CD14-positive monocyte (primary cell): ENCODE results near the gene NFAM1. TPM values are rescaled to one million over a fixed set of nuclear protein-coding genes. Genes with fewer than 3 reads are reported as not detected.

Source experiments
- DNase-seq, 3 donors: peaks; one replicate each; pipeline ENCODE4 v3.0.0-alpha.2; 2011 to 2022
- H2AFZ ChIP-seq: 2 replicates; pipeline ENCODE4 v1.6.0; 2012; ENCODE audit warnings: mild to moderate bottlenecking, low read depth, low read length, inconsistent platforms; ENCODE audit not compliant: insufficient read depth, poor library complexity, severe bottlenecking
- H3K27ac ChIP-seq, 2 donors: 1 replicate in 1 of 2; 2 replicates in 1 of 2; pipeline ENCODE4 v1.5.1; 2012 to 2013; ENCODE audit warnings: low read length in 2 of 2, control low read depth in 1 of 2, inconsistent platforms in 1 of 2, low read depth in 1 of 2, mild to moderate bottlenecking in 1 of 2
- H3K27me3 ChIP-seq, 2 donors: one replicate each; pipeline versions ENCODE4 v1.6.0 to v1.6.1; 2011 to 2013; ENCODE audit warnings: low read length in 2 of 2; ENCODE audit not compliant: control insufficient read depth in 2 of 2, insufficient read depth in 2 of 2
- H3K36me3 ChIP-seq, 2 donors: replicated peaks in 1 of 2; 1 replicate in 1 of 2; 2 replicates in 1 of 2; pipeline versions ENCODE4 v1.5.1 to v1.6.1; 2012 to 2013; ENCODE audit warnings: low read length in 2 of 2, control low read depth in 1 of 2, inconsistent platforms in 1 of 2, mild to moderate bottlenecking in 1 of 2; ENCODE audit not compliant: insufficient read depth in 2 of 2, control insufficient read depth in 1 of 2
- H3K4me1 ChIP-seq, 2 donors: 1 replicate in 1 of 2; 2 replicates in 1 of 2; pipeline versions ENCODE4 v1.5.1 to v1.6.1; 2012 to 2013; ENCODE audit warnings: low read length in 2 of 2, control low read depth in 1 of 2, inconsistent platforms in 1 of 2, mild to moderate bottlenecking in 1 of 2, moderate library complexity in 1 of 2; ENCODE audit not compliant: insufficient read depth in 2 of 2, control insufficient read depth in 1 of 2
- H3K4me2 ChIP-seq: replicated peaks from 2 replicates; pipeline ENCODE3; 2012; ENCODE audit warnings: low read length, moderate library complexity, mild to moderate bottlenecking; ENCODE audit not compliant: poor library complexity, severe bottlenecking; ENCODE audit errors: extremely low read depth
- H3K4me3 ChIP-seq, 3 experiments: fragments of 200-600 bp in 1 of 3; sonication (generic) in 1 of 3; replicated peaks in 1 of 3; 1 replicate in 2 of 3; 2 replicates in 1 of 3; pipeline ENCODE4 v1.5.1; 2011 to 2013; ENCODE audit warnings: low read length in 3 of 3, mild to moderate bottlenecking in 3 of 3, control low read depth in 2 of 3, low read depth in 2 of 3, inconsistent platforms in 1 of 3, moderate library complexity in 1 of 3
- H3K79me2 ChIP-seq: 2 replicates; pipeline ENCODE4 v1.6.0; 2012; ENCODE audit warnings: mild to moderate bottlenecking, control low read depth, inconsistent platforms, low read length, moderate library complexity; ENCODE audit not compliant: insufficient read depth
- H3K9ac ChIP-seq: 2 replicates; pipeline ENCODE4 v1.6.0; 2017; ENCODE audit warnings: low read length, mild to moderate bottlenecking; ENCODE audit not compliant: insufficient read depth, poor library complexity, severe bottlenecking
- H3K9me3 ChIP-seq, 2 donors: replicated peaks in 1 of 2; 1 replicate in 1 of 2; 2 replicates in 1 of 2; pipeline versions ENCODE4 v1.5.1 to v1.6.1; 2012 to 2013; ENCODE audit warnings: low read length in 2 of 2, control low read depth in 1 of 2; ENCODE audit not compliant: control insufficient read depth in 1 of 2, insufficient read depth in 1 of 2
- H4K20me1 ChIP-seq: 2 replicates; pipeline ENCODE4 v1.6.0; 2012; ENCODE audit warnings: mild to moderate bottlenecking, low read length, control low read depth, moderate library complexity; ENCODE audit not compliant: insufficient read depth
- H3K27ac Mint-ChIP-seq, 7 donors: one replicate each; pipeline ENCODE4 v1.8.0; 2020; ENCODE audit warnings: mild to moderate bottlenecking in 7 of 7, mixed read lengths in 7 of 7, moderate library complexity in 6 of 7, inconsistent platforms in 2 of 7
- H3K27me3 Mint-ChIP-seq, 3 donors: one replicate each; pipeline ENCODE4 v1.8.0; 2021 to 2022; ENCODE audit warnings: low read depth in 3 of 3, mild to moderate bottlenecking in 3 of 3, mixed read lengths in 3 of 3, moderate library complexity in 3 of 3, inconsistent platforms in 1 of 3
- H3K36me3 Mint-ChIP-seq, 2 donors: one replicate each; pipeline ENCODE4 v1.8.0; 2020; ENCODE audit warnings: mixed read lengths in 2 of 2, inconsistent platforms in 1 of 2, mild to moderate bottlenecking in 1 of 2
- H3K4me1 Mint-ChIP-seq: one replicate; pipeline ENCODE4 v1.8.0; 2020; ENCODE audit warnings: mild to moderate bottlenecking, mixed read lengths
- H3K4me3 Mint-ChIP-seq, 2 donors: one replicate each; pipeline ENCODE4 v1.8.0; 2020; ENCODE audit warnings: mild to moderate bottlenecking in 2 of 2, mixed read lengths in 2 of 2, moderate library complexity in 1 of 2
- H3K9me3 Mint-ChIP-seq, 7 donors: one replicate each; pipeline ENCODE4 v1.8.0; 2020 to 2022; ENCODE audit warnings: mixed read lengths in 7 of 7, mild to moderate bottlenecking in 6 of 7, moderate library complexity in 6 of 7, inconsistent platforms in 2 of 7
- WGBS: methylation state at CpG from one replicate; pipeline ENCODE4 v1.1.5; 2013; ENCODE audit warnings: missing lambda C conversion rate; ENCODE audit not compliant: insufficient coverage; 5-methylcytosine and 5-hydroxymethylcytosine counted together
- intact Hi-C, 2 donors: fragments of 100-400 bp; cut with micrococcal nuclease; formaldehyde crosslinking; loops; one replicate each; pipeline versions ENCODE4 v1.15.0 to v1.15.1; 2023
- polyA plus RNA-seq, 3 donors: library from polyadenylated mRNA; depleted of rRNA in 1 of 3; unstranded in 2 of 3; stranded (reverse) in 1 of 3; fragments of 300-500 nt in 2 of 3; fragments of >200 nt in 1 of 3; fragmentation: Illumina TruSeq in 2 of 3; gene quantifications; 1 replicate in 2 of 3; 2 replicates in 1 of 3; pipeline ENCODE4 v1.2.3, GENCODE V29; 2012 to 2021
- TF ChIP-seq, protein P1 (sequence below): fragments of 200-600 bp; IDR thresholded peaks from one replicate; pipeline ENCODE4 v1.8.0; 2022; ENCODE audit warnings: antibody characterized with exemption, mild to moderate bottlenecking

The NFAM1 gene
- polyA plus RNA-seq, 3 donors: 36.0 to 71.0 (median 69.7) TPM

DNA sequence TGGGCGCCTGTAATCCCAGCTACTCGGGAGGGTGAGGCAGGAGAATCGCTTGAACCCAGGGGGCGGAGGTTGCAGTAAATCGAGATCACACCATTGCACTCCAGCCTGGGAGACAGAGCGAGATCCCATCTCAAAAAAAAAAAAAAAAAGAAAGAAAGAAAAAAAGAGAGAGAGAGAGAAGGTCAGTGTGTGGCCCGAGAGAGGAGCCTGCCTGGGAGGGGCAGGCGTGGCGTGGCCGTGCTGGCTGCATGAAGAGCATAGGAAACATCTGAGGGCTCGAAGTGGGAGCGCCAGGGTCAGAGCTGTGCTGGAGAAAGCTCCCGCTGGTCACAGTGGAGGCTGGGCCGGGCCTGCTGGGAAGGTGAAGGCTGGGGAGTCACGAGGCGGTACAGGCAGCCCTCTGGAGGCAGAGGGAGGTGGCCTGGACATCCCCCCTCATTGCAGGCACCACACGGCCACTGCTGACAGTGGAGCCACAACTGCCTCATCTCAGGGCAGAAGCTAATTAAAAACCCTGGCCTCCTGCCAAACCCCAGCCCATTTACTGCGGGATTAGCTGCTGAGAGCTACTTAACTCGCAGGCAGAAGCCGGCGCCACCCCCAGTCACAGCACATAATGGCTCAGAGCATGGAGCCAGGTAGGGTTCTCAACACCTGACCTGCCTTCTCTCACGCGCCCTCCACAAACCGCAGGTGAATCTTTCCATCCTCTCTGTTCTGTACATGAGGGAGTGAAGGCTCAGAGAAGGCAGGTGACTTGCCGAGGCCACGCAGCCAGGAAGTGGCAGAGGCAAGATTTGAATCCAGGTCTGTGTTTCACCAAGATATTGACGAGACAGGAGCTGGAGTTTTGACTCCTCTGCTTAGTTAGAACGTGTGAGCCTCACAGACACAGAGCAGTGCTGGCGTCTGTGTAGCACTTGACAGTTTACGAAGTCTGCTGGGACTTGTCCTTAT is 32.6 kb downstream of the NFAM1 start:
- no peaks in the 10 kb centered on the region for H3K27me3 ChIP-seq
- H3K9ac ChIP-seq: peak overlapping the region; percentile 1
- H2AFZ ChIP-seq: no peak overlapping the region
- Mint-ChIP-seq H3K27me3 (peaks cover 0 to 4% (median 2%) of the 10 kb centered on the region in 3 donors), H3K36me3 (peaks cover 66 to 85% of the 10 kb centered on the region in 2 donors), H3K27ac (peak overlapping the region; percentile 79 to 94 (median 90)), H3K9me3 (peaks cover 0 to 4% (median 0%) of the 10 kb centered on the region in 7 donors), H3K4me3 (no peak overlapping the region), H3K4me1 (peaks cover 47% of the 10 kb centered on the region)
- WGBS: 81% methylated on average over 20 of the region's 30 CpGs
- H3K4me1 ChIP-seq: peaks cover 37 to 48% of the 10 kb centered on the region in 2 donors
- H3K79me2 ChIP-seq: peaks cover 21% of the 10 kb centered on the region
- H3K9me3 ChIP-seq: no peaks in the 10 kb centered on the region
- no peak for DNase-seq
- peaks cover 74% of the 10 kb centered on the region for H4K20me1 ChIP-seq
- no peak overlapping the region for H3K4me3 ChIP-seq
- H3K4me2 ChIP-seq: no peak overlapping the region
- intact Hi-C loops: loop anchor here in 1 of 2 donors (5.0 kb wide), 1 partner anchor 38 kb away; no protein-coding TSS in a partner anchor
- peaks cover 59 to 73% of the 10 kb centered on the region in 2 donors for H3K36me3 ChIP-seq
- peak overlapping the region; percentile 79 to 89 for H3K27ac ChIP-seq
- TF ChIP-seq, protein P1, sequence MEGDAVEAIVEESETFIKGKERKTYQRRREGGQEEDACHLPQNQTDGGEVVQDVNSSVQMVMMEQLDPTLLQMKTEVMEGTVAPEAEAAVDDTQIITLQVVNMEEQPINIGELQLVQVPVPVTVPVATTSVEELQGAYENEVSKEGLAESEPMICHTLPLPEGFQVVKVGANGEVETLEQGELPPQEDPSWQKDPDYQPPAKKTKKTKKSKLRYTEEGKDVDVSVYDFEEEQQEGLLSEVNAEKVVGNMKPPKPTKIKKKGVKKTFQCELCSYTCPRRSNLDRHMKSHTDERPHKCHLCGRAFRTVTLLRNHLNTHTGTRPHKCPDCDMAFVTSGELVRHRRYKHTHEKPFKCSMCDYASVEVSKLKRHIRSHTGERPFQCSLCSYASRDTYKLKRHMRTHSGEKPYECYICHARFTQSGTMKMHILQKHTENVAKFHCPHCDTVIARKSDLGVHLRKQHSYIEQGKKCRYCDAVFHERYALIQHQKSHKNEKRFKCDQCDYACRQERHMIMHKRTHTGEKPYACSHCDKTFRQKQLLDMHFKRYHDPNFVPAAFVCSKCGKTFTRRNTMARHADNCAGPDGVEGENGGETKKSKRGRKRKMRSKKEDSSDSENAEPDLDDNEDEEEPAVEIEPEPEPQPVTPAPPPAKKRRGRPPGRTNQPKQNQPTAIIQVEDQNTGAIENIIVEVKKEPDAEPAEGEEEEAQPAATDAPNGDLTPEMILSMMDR: no peak
